DND-41 (cell line): ENCODE measurements around the gene DNMT3L.

Experiments used
- EZH2 ChIP-seq: IDR thresholded peaks from 3 replicates; pipeline ENCODE4 v1.6.1; 2012; ENCODE audit warnings: borderline replicate concordance, low read depth, mild to moderate bottlenecking, moderate library complexity, low read length, inconsistent platforms; ENCODE audit not compliant: severe bottlenecking
- TF ChIP-seq, protein P1 (sequence below): IDR thresholded peaks from 2 replicates; pipeline ENCODE4 v1.5.1; 2012; ENCODE audit warnings: borderline replicate concordance, low read length, moderate library complexity, mild to moderate bottlenecking; ENCODE audit not compliant: poor library complexity, severe bottlenecking; ENCODE audit errors: extremely low read depth

DNA sequence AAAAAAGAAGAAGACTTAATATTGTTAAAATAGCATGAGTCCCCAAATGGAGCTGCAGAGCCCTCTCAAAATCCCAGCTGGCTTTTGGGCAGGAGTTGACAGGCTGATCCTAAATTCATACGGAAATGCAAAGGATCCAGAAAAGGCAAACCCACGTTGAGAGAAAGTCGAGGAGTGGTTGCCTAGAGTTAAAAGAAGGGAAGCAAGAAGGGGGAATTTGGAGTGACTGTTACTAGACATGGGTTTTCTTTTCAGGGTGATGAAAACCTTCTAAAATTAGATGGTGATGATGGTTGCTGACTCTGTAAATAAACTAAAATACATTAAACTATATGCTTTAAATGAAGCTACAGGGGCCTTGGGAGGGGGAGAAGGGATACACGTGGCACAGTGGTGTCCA, 1.6 kb downstream of the DNMT3L start:
- TF ChIP-seq, protein P1, sequence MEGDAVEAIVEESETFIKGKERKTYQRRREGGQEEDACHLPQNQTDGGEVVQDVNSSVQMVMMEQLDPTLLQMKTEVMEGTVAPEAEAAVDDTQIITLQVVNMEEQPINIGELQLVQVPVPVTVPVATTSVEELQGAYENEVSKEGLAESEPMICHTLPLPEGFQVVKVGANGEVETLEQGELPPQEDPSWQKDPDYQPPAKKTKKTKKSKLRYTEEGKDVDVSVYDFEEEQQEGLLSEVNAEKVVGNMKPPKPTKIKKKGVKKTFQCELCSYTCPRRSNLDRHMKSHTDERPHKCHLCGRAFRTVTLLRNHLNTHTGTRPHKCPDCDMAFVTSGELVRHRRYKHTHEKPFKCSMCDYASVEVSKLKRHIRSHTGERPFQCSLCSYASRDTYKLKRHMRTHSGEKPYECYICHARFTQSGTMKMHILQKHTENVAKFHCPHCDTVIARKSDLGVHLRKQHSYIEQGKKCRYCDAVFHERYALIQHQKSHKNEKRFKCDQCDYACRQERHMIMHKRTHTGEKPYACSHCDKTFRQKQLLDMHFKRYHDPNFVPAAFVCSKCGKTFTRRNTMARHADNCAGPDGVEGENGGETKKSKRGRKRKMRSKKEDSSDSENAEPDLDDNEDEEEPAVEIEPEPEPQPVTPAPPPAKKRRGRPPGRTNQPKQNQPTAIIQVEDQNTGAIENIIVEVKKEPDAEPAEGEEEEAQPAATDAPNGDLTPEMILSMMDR: no peak
- no peak for TF ChIP-seq EZH2
